ENCODE data around the gene LRRC41.

The LRRC41 gene

GRCh38 chr1:46254668-46255067, 48.7 kb downstream of the LRRC41 start:
- Histone ChIP-seq H3K79me1 (ENCODE audit: low read depth, low read length) (no peaks in the 10 kb centered on the region), H2BK12ac (ENCODE audit: low read length) (no peak overlapping the region), H2BK5ac (ENCODE audit: low read length) (no peak overlapping the region), H3K4me3 (ENCODE audit: low read length in 2 of 2) (no peak overlapping the region), H4K8ac (ENCODE audit: low read depth, low read length) (no peak overlapping the region), H4K91ac (ENCODE audit: low read depth, low read length, poor library complexity) (no peak overlapping the region), H3K4me1 (ENCODE audit: control insufficient read depth in 2 of 2, insufficient read depth in 1 of 2, low read depth in 1 of 2, low read length in 2 of 2) (peaks cover 0 to 2% of the 10 kb centered on the region in 2 donors), H3K27me3 (ENCODE audit: control insufficient read depth in 3 of 3, insufficient read depth in 3 of 3, low read depth in 1 of 3, low read length in 3 of 3) (no peaks in the 10 kb centered on the region), H2AK5ac (ENCODE audit: low read depth, low read length) (no peak overlapping the region), H2AFZ (ENCODE audit: low read length) (no peak overlapping the region), H2BK15ac (ENCODE audit: low read length) (no peak overlapping the region), H3K9ac (ENCODE audit: low read depth, low read length, poor library complexity) (no peak overlapping the region), H3K4ac (ENCODE audit: low read length) (no peak overlapping the region), H3K18ac (ENCODE audit: low read length) (no peak overlapping the region), H3K36me3 (replicated peaks in 1 of 2; ENCODE audit: control insufficient read depth in 2 of 2, insufficient read depth in 2 of 2, low read length in 2 of 2) (peaks cover 37 to 95% of the 10 kb centered on the region in 2 donors), H3K9me3 (replicated peaks in 1 of 2; ENCODE audit: control insufficient read depth in 2 of 2, insufficient read depth in 1 of 2, low read depth in 1 of 2, low read length in 2 of 2) (no peaks in the 10 kb centered on the region), H3K14ac (ENCODE audit: low read length) (no peak overlapping the region), H3K27ac (replicated peaks; ENCODE audit: low read length) (no peak overlapping the region), H2BK120ac (ENCODE audit: low read depth, low read length) (no peak overlapping the region), H3K23ac (ENCODE audit: low read depth, low read length, poor library complexity) (no peak overlapping the region), H3K4me2 (ENCODE audit: insufficient read depth, low read length, poor library complexity, severe bottlenecking) (no peak overlapping the region)
- no peak for DNase-seq (ENCODE audit: low spot score)
- WGBS, 2 donors (ENCODE audit: extremely low coverage in 2 of 2, insufficient read length in 2 of 2, insufficient replicate concordance in 1 of 2) = no CpG with 5 or more reads among the region's 5 CpGs

- Histone ChIP-seq H3K79me1 (ENCODE audit: low read depth, low read length) (peaks cover 10% of the 10 kb centered on the region), H2AFZ (ENCODE audit: low read length) (peak overlapping the region; percentile 80), H3K36me3 (replicated peaks in 1 of 2; ENCODE audit: control insufficient read depth in 2 of 2, insufficient read depth in 2 of 2, low read length in 2 of 2) (peaks cover 26 to 46% of the 10 kb centered on the region in 2 donors), H3K27ac (replicated peaks; ENCODE audit: low read length) (no peak overlapping the region), H4K8ac (ENCODE audit: low read depth, low read length) (no peak overlapping the region), H3K23ac (ENCODE audit: low read depth, low read length, poor library complexity) (no peak overlapping the region), H2BK15ac (ENCODE audit: low read length) (no peak overlapping the region), H2AK5ac (ENCODE audit: low read depth, low read length) (no peak overlapping the region), H3K4me1 (ENCODE audit: control insufficient read depth in 2 of 2, insufficient read depth in 1 of 2, low read depth in 1 of 2, low read length in 2 of 2) (peaks cover 4 to 13% of the 10 kb centered on the region in 2 donors), H3K9me3 (replicated peaks in 1 of 2; ENCODE audit: control insufficient read depth in 2 of 2, insufficient read depth in 1 of 2, low read depth in 1 of 2, low read length in 2 of 2) (no peaks in the 10 kb centered on the region), H2BK5ac (ENCODE audit: low read length) (no peak overlapping the region), H3K14ac (ENCODE audit: low read length) (no peak overlapping the region), H3K4ac (ENCODE audit: low read length) (no peak overlapping the region), H3K4me2 (ENCODE audit: insufficient read depth, low read length, poor library complexity, severe bottlenecking) (peak overlapping the region; percentile 63), H3K27me3 (ENCODE audit: control insufficient read depth in 3 of 3, insufficient read depth in 3 of 3, low read depth in 1 of 3, low read length in 3 of 3) (no peaks in the 10 kb centered on the region), H2BK12ac (ENCODE audit: low read length) (no peak overlapping the region), H3K9ac (ENCODE audit: low read depth, low read length, poor library complexity) (peak overlapping the region; percentile 65), H3K18ac (ENCODE audit: low read length) (no peak overlapping the region), H4K91ac (ENCODE audit: low read depth, low read length, poor library complexity) (no peak overlapping the region), H3K4me3 (ENCODE audit: low read length in 2 of 2) (peak overlapping the region; percentile 87 to 95), H2BK120ac (ENCODE audit: low read depth, low read length) (no peak overlapping the region)
- no CpG with 5 or more reads among the region's 7 CpGs for WGBS, 2 donors (ENCODE audit: extremely low coverage in 2 of 2, insufficient read length in 2 of 2, insufficient replicate concordance in 1 of 2)
- DNase-seq (ENCODE audit: low spot score) = peak; percentile 21
Measured at GRCh38 chr1:46248122-46248920, 55.1 kb downstream of the LRRC41 start.

GRCh38 chr1:46247436-46248121, 55.8 kb downstream of the LRRC41 start, which contains the start of gene RAD54L:
TSS of gene RAD54L (plus strand) at chr1:46247763. CDS start at chr1:46248406, 643 bp downstream.
- Histone ChIP-seq H3K9ac (ENCODE audit: low read depth, low read length, poor library complexity) (peak within 1 kb of the TSS; percentile 89), H2BK12ac (ENCODE audit: low read length) (no peak within 1 kb of the TSS)
- WGBS, 2 donors (ENCODE audit: extremely low coverage in 2 of 2, insufficient read length in 2 of 2, insufficient replicate concordance in 1 of 2) = no CpG with 5 or more reads among the region's 49 CpGs

More at GRCh38 chr1:46247436-46248121, 55.8 kb downstream of the LRRC41 start, which contains the start of gene RAD54L:
- no peaks in the 10 kb centered on the region for H3K27me3 ChIP-seq (ENCODE audit: control insufficient read depth in 3 of 3, insufficient read depth in 3 of 3, low read depth in 1 of 3, low read length in 3 of 3)
- no peak within 1 kb of the TSS for H2BK15ac ChIP-seq (ENCODE audit: low read length)
- H3K36me3 ChIP-seq (replicated peaks in 1 of 2; ENCODE audit: control insufficient read depth in 2 of 2, insufficient read depth in 2 of 2, low read length in 2 of 2) = peaks cover 24 to 39% of the 10 kb centered on the region in 2 donors
- peak within 1 kb of the TSS; percentile 87 to 95 for H3K4me3 ChIP-seq (ENCODE audit: low read length in 2 of 2)
- no peak within 1 kb of the TSS for H3K14ac ChIP-seq (ENCODE audit: low read length)
- H3K27ac ChIP-seq (replicated peaks; ENCODE audit: low read length) = peak within 1 kb of the TSS; percentile 56
- H2BK120ac ChIP-seq (ENCODE audit: low read depth, low read length) = no peak within 1 kb of the TSS
- peak within 1 kb of the TSS; percentile 98 for H2AFZ ChIP-seq (ENCODE audit: low read length)
- peak within 1 kb of the TSS; percentile 90 for H3K4me2 ChIP-seq (ENCODE audit: insufficient read depth, low read length, poor library complexity, severe bottlenecking)
- DNase-seq (ENCODE audit: low spot score) = peak; percentile 99
- no peak within 1 kb of the TSS for H2BK5ac ChIP-seq (ENCODE audit: low read length)
- no peak within 1 kb of the TSS for H3K4ac ChIP-seq (ENCODE audit: low read length)
- H2AK5ac ChIP-seq (ENCODE audit: low read depth, low read length) = no peak within 1 kb of the TSS
- H4K91ac ChIP-seq (ENCODE audit: low read depth, low read length, poor library complexity) = no peak within 1 kb of the TSS
- H3K79me1 ChIP-seq (ENCODE audit: low read depth, low read length) = peaks cover 10% of the 10 kb centered on the region
- no peaks in the 10 kb centered on the region for H3K9me3 ChIP-seq (replicated peaks in 1 of 2; ENCODE audit: control insufficient read depth in 2 of 2, insufficient read depth in 1 of 2, low read depth in 1 of 2, low read length in 2 of 2)
- H3K23ac ChIP-seq (ENCODE audit: low read depth, low read length, poor library complexity) = peak within 1 kb of the TSS; percentile 97
- H4K8ac ChIP-seq (ENCODE audit: low read depth, low read length) = no peak within 1 kb of the TSS
- H3K4me1 ChIP-seq (ENCODE audit: control insufficient read depth in 2 of 2, insufficient read depth in 1 of 2, low read depth in 1 of 2, low read length in 2 of 2) = peaks cover 4 to 13% of the 10 kb centered on the region in 2 donors
- peak within 1 kb of the TSS; percentile 99 for H3K18ac ChIP-seq (ENCODE audit: low read length)
